Measurements from ENCODE around the gene SEPTIN7. TPM values are rescaled to one million over a fixed set of nuclear protein-coding genes. Genes with fewer than 3 reads are reported as not detected.

The SEPTIN7 gene
- total and polyA plus RNA-seq, 2 donors from 2014 or later = 125 to 189 TPM

DNA sequence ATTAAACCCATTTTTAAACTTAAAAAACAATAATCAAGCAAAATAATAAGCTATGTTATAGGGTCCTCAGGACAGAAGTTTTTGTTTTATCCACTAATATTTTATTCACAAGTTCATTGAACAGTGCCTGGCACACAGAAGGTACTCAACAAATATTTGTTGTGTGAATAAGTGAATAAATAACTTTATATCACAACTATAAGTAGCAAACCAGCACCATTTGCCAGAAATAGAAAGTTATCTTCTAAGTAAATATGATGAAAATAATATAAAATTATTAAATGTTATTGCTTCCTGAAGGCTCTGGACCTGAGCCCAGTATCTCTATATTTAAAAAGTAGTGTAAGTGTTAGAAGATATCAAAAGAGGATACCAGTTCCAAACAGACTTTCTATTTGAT lies 29.1 kb upstream of the SEPTIN7 start:
- TF ChIP-seq, protein P1, sequence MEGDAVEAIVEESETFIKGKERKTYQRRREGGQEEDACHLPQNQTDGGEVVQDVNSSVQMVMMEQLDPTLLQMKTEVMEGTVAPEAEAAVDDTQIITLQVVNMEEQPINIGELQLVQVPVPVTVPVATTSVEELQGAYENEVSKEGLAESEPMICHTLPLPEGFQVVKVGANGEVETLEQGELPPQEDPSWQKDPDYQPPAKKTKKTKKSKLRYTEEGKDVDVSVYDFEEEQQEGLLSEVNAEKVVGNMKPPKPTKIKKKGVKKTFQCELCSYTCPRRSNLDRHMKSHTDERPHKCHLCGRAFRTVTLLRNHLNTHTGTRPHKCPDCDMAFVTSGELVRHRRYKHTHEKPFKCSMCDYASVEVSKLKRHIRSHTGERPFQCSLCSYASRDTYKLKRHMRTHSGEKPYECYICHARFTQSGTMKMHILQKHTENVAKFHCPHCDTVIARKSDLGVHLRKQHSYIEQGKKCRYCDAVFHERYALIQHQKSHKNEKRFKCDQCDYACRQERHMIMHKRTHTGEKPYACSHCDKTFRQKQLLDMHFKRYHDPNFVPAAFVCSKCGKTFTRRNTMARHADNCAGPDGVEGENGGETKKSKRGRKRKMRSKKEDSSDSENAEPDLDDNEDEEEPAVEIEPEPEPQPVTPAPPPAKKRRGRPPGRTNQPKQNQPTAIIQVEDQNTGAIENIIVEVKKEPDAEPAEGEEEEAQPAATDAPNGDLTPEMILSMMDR (IDR thresholded peaks at IDR 0.05; ENCODE audit: borderline replicate concordance, extremely low read depth, insufficient read depth) = no peak
- Histone ChIP-seq H3K27me3 (ENCODE audit: control insufficient read depth, insufficient read depth, low read length) (no peaks in the 10 kb centered on the region), H3K9me3 (ENCODE audit: control insufficient read depth in 2 of 3, insufficient read depth in 1 of 3, low read length in 3 of 3) (no peaks in the 10 kb centered on the region), H3K9ac (ENCODE audit: low read length in 3 of 3) (no peak overlapping the region), H3K4me1 (ENCODE audit: control insufficient read depth in 2 of 3, insufficient read depth in 2 of 3, low read depth in 1 of 3, low read length in 3 of 3) (no peaks in the 10 kb centered on the region), H3K27ac (ENCODE audit: low read depth in 2 of 2, low read length in 2 of 2) (no peak overlapping the region), H3K4me3 (ENCODE audit: low read length in 3 of 3) (no peak overlapping the region), H3K36me3 (ENCODE audit: control insufficient read depth in 2 of 3, insufficient read depth in 3 of 3, low read length in 3 of 3) (no peaks in the 10 kb centered on the region)
- intact Hi-C loops (cut with DNase I) = no loop called here
- DNase-seq (no peak), FAIRE-seq (no peak)

DNA sequence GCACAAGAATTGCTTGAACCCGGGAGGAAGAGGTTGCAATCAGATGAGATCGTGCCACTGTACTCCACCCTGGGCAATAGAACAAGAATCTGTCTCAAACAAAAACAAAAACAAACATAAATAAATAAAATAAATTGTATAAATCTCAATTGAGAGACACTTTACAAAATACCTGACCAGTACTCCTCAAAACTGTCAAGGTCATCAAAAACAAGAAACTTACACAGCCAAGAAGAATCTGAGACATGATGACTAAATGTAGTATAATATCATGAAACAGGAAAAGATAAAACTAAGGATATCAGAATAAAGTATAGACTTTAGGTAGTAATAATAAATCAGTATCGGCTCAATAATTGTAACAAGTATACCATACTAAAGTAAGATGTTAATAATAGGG lies 26.9 kb upstream of the SEPTIN7 start:
- Histone ChIP-seq H3K4me3 (ENCODE audit: low read length in 3 of 3) (no peak overlapping the region), H3K36me3 (ENCODE audit: control insufficient read depth in 2 of 3, insufficient read depth in 3 of 3, low read length in 3 of 3) (peaks cover 0 to 2% (median 0%) of the 10 kb centered on the region in 3 donors), H3K27me3 (ENCODE audit: control insufficient read depth, insufficient read depth, low read length) (no peaks in the 10 kb centered on the region), H3K9me3 (ENCODE audit: control insufficient read depth in 2 of 3, insufficient read depth in 1 of 3, low read length in 3 of 3) (no peaks in the 10 kb centered on the region), H3K9ac (ENCODE audit: low read length in 3 of 3) (no peak overlapping the region), H3K27ac (ENCODE audit: low read depth in 2 of 2, low read length in 2 of 2) (no peak overlapping the region), H3K4me1 (ENCODE audit: control insufficient read depth in 2 of 3, insufficient read depth in 2 of 3, low read depth in 1 of 3, low read length in 3 of 3) (no peaks in the 10 kb centered on the region)
- TF ChIP-seq, protein P1 (IDR thresholded peaks at IDR 0.05; ENCODE audit: borderline replicate concordance, extremely low read depth, insufficient read depth) = no peak
- no peak for DNase-seq
- no peak for FAIRE-seq
- intact Hi-C loops (cut with DNase I) = no loop called here

DNA sequence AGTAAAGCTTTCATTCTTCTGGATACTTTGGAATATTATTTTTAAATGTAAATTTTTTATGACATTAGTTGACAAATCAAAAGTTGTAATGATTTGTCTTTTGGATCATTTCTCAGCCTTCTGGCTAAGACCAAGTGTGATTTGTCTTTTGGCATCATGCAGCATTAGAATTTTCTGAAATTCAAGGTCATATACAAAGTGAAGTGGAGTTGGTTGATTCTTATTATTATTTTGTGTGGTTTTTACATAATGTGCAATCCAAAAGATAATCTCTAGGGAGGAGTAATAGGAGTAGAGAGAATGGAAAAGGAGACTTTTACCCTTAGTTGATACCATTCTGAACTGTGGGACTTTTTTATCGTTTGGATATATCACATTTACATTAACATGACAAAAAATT lies 24.2 kb upstream of the SEPTIN7 start:
- no peak overlapping the region for H3K4me3 ChIP-seq (ENCODE audit: low read length in 3 of 3)
- H3K27me3 ChIP-seq (ENCODE audit: control insufficient read depth, insufficient read depth, low read length) = no peaks in the 10 kb centered on the region
- intact Hi-C loops (cut with DNase I) = no loop called here
- no peaks in the 10 kb centered on the region for H3K4me1 ChIP-seq (ENCODE audit: control insufficient read depth in 2 of 3, insufficient read depth in 2 of 3, low read depth in 1 of 3, low read length in 3 of 3)
- TF ChIP-seq, protein P1 (IDR thresholded peaks at IDR 0.05; ENCODE audit: borderline replicate concordance, extremely low read depth, insufficient read depth) = no peak
- H3K27ac ChIP-seq (ENCODE audit: low read depth in 2 of 2, low read length in 2 of 2) = no peak overlapping the region
- H3K36me3 ChIP-seq (ENCODE audit: control insufficient read depth in 2 of 3, insufficient read depth in 3 of 3, low read length in 3 of 3) = peaks cover 0 to 2% (median 0%) of the 10 kb centered on the region in 3 donors
- DNase-seq (no peak), FAIRE-seq (no peak)
- H3K9ac ChIP-seq (ENCODE audit: low read length in 3 of 3) = no peak overlapping the region
- H3K9me3 ChIP-seq (ENCODE audit: control insufficient read depth in 2 of 3, insufficient read depth in 1 of 3, low read length in 3 of 3) = no peaks in the 10 kb centered on the region

DNA sequence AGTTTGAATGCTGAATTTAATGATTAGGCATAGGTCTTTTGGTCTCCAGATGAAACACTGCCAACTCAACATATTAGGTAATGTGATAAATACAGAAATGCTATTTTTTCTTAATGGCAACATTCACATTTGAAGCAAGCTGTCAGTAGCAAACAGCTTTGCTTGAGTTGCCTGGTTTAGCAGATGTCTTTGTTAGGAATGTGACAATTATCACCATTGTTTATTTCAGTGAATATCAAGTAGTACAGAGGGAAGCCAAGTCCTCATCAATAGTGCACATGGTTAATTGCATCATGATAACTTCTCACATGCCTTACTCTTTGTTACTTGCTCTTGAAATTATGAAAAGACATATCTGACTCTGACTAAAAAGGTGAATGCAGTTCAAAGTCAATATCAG lies 23.7 kb upstream of the SEPTIN7 start:
- TF ChIP-seq, protein P1 (IDR thresholded peaks at IDR 0.05; ENCODE audit: borderline replicate concordance, extremely low read depth, insufficient read depth) = no peak
- FAIRE-seq = no peak
- H3K4me1 ChIP-seq (ENCODE audit: control insufficient read depth in 2 of 3, insufficient read depth in 2 of 3, low read depth in 1 of 3, low read length in 3 of 3) = no peaks in the 10 kb centered on the region
- no peaks in the 10 kb centered on the region for H3K27me3 ChIP-seq (ENCODE audit: control insufficient read depth, insufficient read depth, low read length)
- DNase-seq = no peak
- no peak overlapping the region for H3K4me3 ChIP-seq (ENCODE audit: low read length in 3 of 3)
- no peak overlapping the region for H3K9ac ChIP-seq (ENCODE audit: low read length in 3 of 3)
- H3K9me3 ChIP-seq (ENCODE audit: control insufficient read depth in 2 of 3, insufficient read depth in 1 of 3, low read length in 3 of 3) = no peaks in the 10 kb centered on the region
- no peak overlapping the region for H3K27ac ChIP-seq (ENCODE audit: low read depth in 2 of 2, low read length in 2 of 2)
- peaks cover 0 to 2% (median 0%) of the 10 kb centered on the region in 3 donors for H3K36me3 ChIP-seq (ENCODE audit: control insufficient read depth in 2 of 3, insufficient read depth in 3 of 3, low read length in 3 of 3)
- intact Hi-C loops (cut with DNase I) = no loop called here

All from kidney (tissue), 14 donors.